CD4-positive, alpha-beta memory T cell (primary cell): ENCODE data around the gene KLHL3. TPM values are rescaled to one million over a fixed set of nuclear protein-coding genes. Genes with fewer than 3 reads are reported as not detected.
A peak's percentile ranks its signal among the peaks of the same experiment; 100 is the strongest.

Experiments
- CTCF ChIA-PET: fragments of 350-600 bp; sonication (Branson Sonifier 250); formaldehyde crosslinking; loops from one replicate; lab custom pipeline; 2021; ENCODE audit warnings: inconsistent platforms; ENCODE audit not compliant: partially characterized antibody; lab: Charles Lee
- POLR2A ChIA-PET: fragments of 350-600 bp; sonication (Branson Sonifier 250); formaldehyde crosslinking; loops from one replicate; lab custom pipeline; 2021; ENCODE audit not compliant: partially characterized antibody; lab: Charles Lee
- DNase-seq, 5 donors: peaks; one replicate each; pipeline versions ENCODE4 v3.0.0 to v3.0.0-alpha.2; 2020 to 2022; ENCODE audit warnings: mixed read lengths in 1 of 5
- H3K27ac ChIP-seq: one replicate; pipeline ENCODE4 v1.7.0; 2013; ENCODE audit warnings: low read depth, low read length
- H3K27me3 ChIP-seq: 2 replicates; pipeline ENCODE4 v1.7.0; 2013; ENCODE audit warnings: mild to moderate bottlenecking, low read length, moderate library complexity; ENCODE audit not compliant: insufficient read depth
- H3K36me3 ChIP-seq: 2 replicates; pipeline ENCODE4 v1.7.0; 2013; ENCODE audit warnings: mild to moderate bottlenecking, low read length, moderate library complexity; ENCODE audit not compliant: insufficient read depth
- H3K4me1 ChIP-seq: 2 replicates; pipeline ENCODE4 v1.7.0; 2013; ENCODE audit warnings: mild to moderate bottlenecking, low read length, moderate library complexity; ENCODE audit not compliant: insufficient read depth
- H3K4me3 ChIP-seq, 2 donors: one replicate each; pipeline ENCODE4 v1.7.0; 2013; ENCODE audit warnings: low read length in 2 of 2, mild to moderate bottlenecking in 1 of 2
- H3K9me3 ChIP-seq, 2 donors: one replicate each; pipeline ENCODE4 v1.7.0; 2013; ENCODE audit warnings: low read length in 2 of 2, control low read depth in 1 of 2; ENCODE audit not compliant: control insufficient read depth in 1 of 2
- H3K27ac Mint-ChIP-seq, 7 donors: one replicate each; pipeline ENCODE4 v1.8.0; 2020 to 2021; ENCODE audit warnings: mixed read lengths in 7 of 7, mild to moderate bottlenecking in 6 of 7, inconsistent platforms in 3 of 7, moderate library complexity in 3 of 7
- H3K27me3 Mint-ChIP-seq, 2 donors: one replicate each; pipeline ENCODE4 v1.8.0; 2020 to 2021; ENCODE audit warnings: mixed read lengths in 2 of 2
- H3K36me3 Mint-ChIP-seq, 2 donors: one replicate each; pipeline ENCODE4 v1.8.0; 2020 to 2021; ENCODE audit warnings: mixed read lengths in 2 of 2, inconsistent platforms in 1 of 2, mild to moderate bottlenecking in 1 of 2
- H3K4me1 Mint-ChIP-seq, 4 donors: one replicate each; pipeline ENCODE4 v1.8.0; 2020 to 2021; ENCODE audit warnings: mixed read lengths in 4 of 4, mild to moderate bottlenecking in 1 of 4
- H3K4me3 Mint-ChIP-seq, 8 donors: one replicate each; pipeline ENCODE4 v1.8.0; 2020 to 2021; ENCODE audit warnings: mixed read lengths in 8 of 8, mild to moderate bottlenecking in 7 of 8, moderate library complexity in 6 of 8, inconsistent platforms in 3 of 8
- H3K9me3 Mint-ChIP-seq, 8 donors: one replicate each; pipeline ENCODE4 v1.8.0; 2020 to 2021; ENCODE audit warnings: mixed read lengths in 8 of 8, mild to moderate bottlenecking in 5 of 8, inconsistent platforms in 3 of 8, moderate library complexity in 1 of 8
- intact Hi-C: fragments of 100-400 bp; cut with micrococcal nuclease; formaldehyde crosslinking; loops from one replicate; pipeline ENCODE4 v1.15.1; 2023
- polyA plus RNA-seq, 2 donors: library from polyadenylated mRNA; unstranded; fragments of 300-500 nt; fragmentation: Illumina TruSeq; gene quantifications; one replicate each; pipeline ENCODE4 v1.2.3, GENCODE V29; 2021
- total RNA-seq, 2 experiments: library from RNA; stranded (reverse); gene quantifications; one replicate each; pipeline ENCODE4 v1.2.3, GENCODE V29; 2021

The KLHL3 gene
- total and polyA plus RNA-seq, 4 experiments from 2014 or later: 2.2 to 25.9 (median 12.5) TPM

GRCh38 chr5:137730336-137730735, 5.6 kb downstream of the KLHL3 start:
- no peak overlapping the region for H3K27ac Mint-ChIP-seq
- no peak for DNase-seq
- Histone ChIP-seq H3K27ac (no peak overlapping the region), H3K9me3 (no peaks in the 10 kb centered on the region), H3K27me3 (no peaks in the 10 kb centered on the region), H3K36me3 (no peaks in the 10 kb centered on the region), H3K4me3 (no peak overlapping the region), H3K4me1 (peaks cover 35% of the 10 kb centered on the region)
- no peaks in the 10 kb centered on the region for H3K27me3 Mint-ChIP-seq
- intact Hi-C loops: no loop called here
- peaks cover 0 to 23% (median 19%) of the 10 kb centered on the region in 4 donors for H3K4me1 Mint-ChIP-seq
- H3K36me3 Mint-ChIP-seq: peaks cover 0 to 7% of the 10 kb centered on the region in 2 donors
- H3K9me3 Mint-ChIP-seq: no peaks in the 10 kb centered on the region
- POLR2A ChIA-PET: interaction anchor here (0.8 to 1.0 kb wide), 2 partner anchors 23 to 24 kb away, joined by 3 to 4 read pairs; no protein-coding TSS in a partner anchor
- H3K4me3 Mint-ChIP-seq: peak overlapping the region in 1 of 8 donors; percentile 14
- CTCF ChIA-PET: interaction anchor here (0.7 to 2.4 kb wide), 3 partner anchors 10 to 70 kb away, joined by 3 to 12 read pairs (median 3); no protein-coding TSS in a partner anchor

- H3K27ac ChIP-seq: no peak overlapping the region
- H3K36me3 ChIP-seq: no peaks in the 10 kb centered on the region
- Mint-ChIP-seq H3K36me3 (peaks cover 0 to 7% of the 10 kb centered on the region in 2 donors), H3K4me3 (no peak overlapping the region), H3K9me3 (no peaks in the 10 kb centered on the region), H3K27me3 (no peaks in the 10 kb centered on the region), H3K4me1 (peaks cover 0 to 20% (median 12%) of the 10 kb centered on the region in 4 donors), H3K27ac (no peak overlapping the region)
- peaks cover 13% of the 10 kb centered on the region for H3K4me1 ChIP-seq
- no peak overlapping the region for H3K4me3 ChIP-seq
- intact Hi-C loops: no loop called here
- H3K27me3 ChIP-seq: no peaks in the 10 kb centered on the region
- no peaks in the 10 kb centered on the region for H3K9me3 ChIP-seq
- no peak for DNase-seq
- CTCF ChIA-PET: interaction anchor here (1.2 to 5.4 kb wide), 5 partner anchors 9 to 99 kb away, joined by 3 to 43 read pairs (median 7); no protein-coding TSS in a partner anchor
- POLR2A ChIA-PET: interaction anchor here (1.1 kb wide), 1 partner anchor 32 kb away, joined by 3 read pairs; no protein-coding TSS in a partner anchor
These were observed 7.8 kb downstream of the KLHL3 start for GRCh38 chr5:137728048-137728447.

- H3K9me3 ChIP-seq: no peaks in the 10 kb centered on the region
- ChIA-PET POLR2A (interaction anchor here (1.1 kb wide), 1 partner anchor 32 kb away, joined by 3 read pairs; no protein-coding TSS in a partner anchor), CTCF (interaction anchor here (1.3 to 5.4 kb wide), 4 partner anchors 9 to 98 kb away, joined by 3 to 43 read pairs (median 17); no protein-coding TSS in a partner anchor)
- H3K27me3 ChIP-seq: no peaks in the 10 kb centered on the region
- no peak overlapping the region for H3K4me3 ChIP-seq
- no peaks in the 10 kb centered on the region for H3K9me3 Mint-ChIP-seq
- peaks cover 0 to 7% of the 10 kb centered on the region in 2 donors for H3K36me3 Mint-ChIP-seq
- H3K4me1 Mint-ChIP-seq: peaks cover 0 to 20% (median 9%) of the 10 kb centered on the region in 4 donors
- no peaks in the 10 kb centered on the region for H3K36me3 ChIP-seq
- peaks cover 8% of the 10 kb centered on the region for H3K4me1 ChIP-seq
- H3K27me3 Mint-ChIP-seq: no peaks in the 10 kb centered on the region
- H3K4me3 Mint-ChIP-seq: no peak overlapping the region
- intact Hi-C loops: no loop called here
- no peak overlapping the region for H3K27ac Mint-ChIP-seq
- DNase-seq: no peak
- no peak overlapping the region for H3K27ac ChIP-seq
These were observed 8.3 kb downstream of the KLHL3 start for GRCh38 chr5:137727623-137728022.

DNA sequence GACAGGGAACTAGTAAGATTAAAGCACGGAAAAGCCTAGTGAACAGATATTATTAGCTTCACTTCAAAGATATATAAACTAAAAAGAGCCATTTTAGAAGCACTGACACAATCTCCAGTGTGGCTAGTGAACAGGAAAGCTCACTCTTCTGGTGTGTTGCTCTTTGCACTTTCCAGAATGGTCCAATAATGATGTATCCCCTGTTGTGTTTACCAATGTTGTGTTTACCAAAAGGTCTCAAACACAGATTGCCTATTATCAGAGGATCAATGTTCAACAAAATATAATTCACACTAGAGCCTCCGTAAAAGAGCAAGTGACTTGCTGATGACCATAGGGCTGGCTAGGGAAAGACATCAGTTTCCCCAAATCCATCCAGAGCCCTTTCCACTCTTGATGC, 11.6 kb downstream of the KLHL3 start:
- no peak overlapping the region for H3K4me3 ChIP-seq
- no peaks in the 10 kb centered on the region for H3K36me3 ChIP-seq
- POLR2A ChIA-PET: no interaction called here
- no peaks in the 10 kb centered on the region for H3K27me3 Mint-ChIP-seq
- no peaks in the 10 kb centered on the region for H3K4me1 ChIP-seq
- H3K27me3 ChIP-seq: no peaks in the 10 kb centered on the region
- DNase-seq: no peak
- CTCF ChIA-PET: interaction anchor here (1.1 to 5.4 kb wide), 2 partner anchors 18 to 64 kb away, joined by 3 to 43 read pairs; no protein-coding TSS in a partner anchor
- H3K27ac ChIP-seq: no peak overlapping the region
- intact Hi-C loops: no loop called here
- H3K27ac Mint-ChIP-seq: no peak overlapping the region
- H3K9me3 Mint-ChIP-seq: no peaks in the 10 kb centered on the region
- H3K4me1 Mint-ChIP-seq: peaks cover 0 to 3% (median 2%) of the 10 kb centered on the region in 4 donors
- H3K36me3 Mint-ChIP-seq: peaks cover 3 to 6% of the 10 kb centered on the region in 2 donors
- no peak overlapping the region for H3K4me3 Mint-ChIP-seq
- no peaks in the 10 kb centered on the region for H3K9me3 ChIP-seq

- Mint-ChIP-seq H3K9me3 (peaks cover 0 to 10% (median 6%) of the 10 kb centered on the region in 8 donors), H3K4me3 (no peak overlapping the region), H3K4me1 (peaks cover 0 to 10% (median 3%) of the 10 kb centered on the region in 4 donors), H3K36me3 (peaks cover 27 to 35% of the 10 kb centered on the region in 2 donors), H3K27ac (peak overlapping the region in 3 of 7 donors; percentile 46 to 79 (median 61)), H3K27me3 (no peaks in the 10 kb centered on the region)
- no peak overlapping the region for H3K4me3 ChIP-seq
- intact Hi-C loops: no loop called here
- H3K36me3 ChIP-seq: no peaks in the 10 kb centered on the region
- H3K9me3 ChIP-seq: no peaks in the 10 kb centered on the region
- CTCF ChIA-PET: interaction anchor here (1.0 to 4.7 kb wide), 5 partner anchors 18 to 58 kb away, joined by 3 to 20 read pairs (median 8); partner anchors contain the start of gene KLHL3
- DNase-seq: no peak
- H3K27ac ChIP-seq: no peak overlapping the region
- H3K27me3 ChIP-seq: no peaks in the 10 kb centered on the region
- no peaks in the 10 kb centered on the region for H3K4me1 ChIP-seq
- POLR2A ChIA-PET: no interaction called here
These were observed 17.3 kb downstream of the KLHL3 start for GRCh38 chr5:137718611-137719010.

DNA sequence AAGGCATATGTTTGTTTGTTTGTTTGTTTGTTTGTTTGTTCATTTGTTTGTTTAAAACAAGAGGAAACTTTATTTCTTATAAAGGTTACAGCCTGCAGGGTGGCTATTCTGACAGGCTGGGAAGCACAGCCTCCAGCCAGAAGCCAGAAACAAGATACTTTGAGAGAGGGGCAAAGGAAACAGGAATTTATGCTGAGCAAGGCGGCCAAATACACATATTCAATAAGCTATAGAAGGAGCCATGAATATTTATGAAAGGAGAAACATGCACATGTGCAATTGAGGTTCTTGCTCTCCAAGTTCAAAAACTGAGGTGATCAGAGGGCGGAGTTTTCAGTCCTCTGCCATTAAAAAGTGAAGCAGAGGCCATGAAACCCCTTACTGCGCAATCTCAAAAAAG, 19.6 kb downstream of the KLHL3 start:
- H3K27ac Mint-ChIP-seq: peak overlapping the region in 2 of 7 donors; percentile 46 to 65
- POLR2A ChIA-PET: no interaction called here
- Histone ChIP-seq H3K27ac (no peak overlapping the region), H3K9me3 (no peaks in the 10 kb centered on the region), H3K4me3 (no peak overlapping the region), H3K36me3 (no peaks in the 10 kb centered on the region), H3K27me3 (no peaks in the 10 kb centered on the region), H3K4me1 (no peaks in the 10 kb centered on the region)
- H3K27me3 Mint-ChIP-seq: no peaks in the 10 kb centered on the region
- CTCF ChIA-PET: interaction anchor here (1.3 to 2.6 kb wide), 3 partner anchors 25 to 56 kb away, joined by 10 to 13 read pairs (median 11); no protein-coding TSS in a partner anchor
- no peak overlapping the region for H3K4me3 Mint-ChIP-seq
- no peak for DNase-seq
- H3K4me1 Mint-ChIP-seq: peaks cover 0 to 10% (median 3%) of the 10 kb centered on the region in 4 donors
- H3K9me3 Mint-ChIP-seq: peaks cover 3 to 24% (median 9%) of the 10 kb centered on the region in 8 donors
- intact Hi-C loops: no loop called here
- H3K36me3 Mint-ChIP-seq: peaks cover 38 to 49% of the 10 kb centered on the region in 2 donors

- Histone ChIP-seq H3K4me1 (no peaks in the 10 kb centered on the region), H3K9me3 (no peaks in the 10 kb centered on the region), H3K4me3 (no peak overlapping the region), H3K36me3 (no peaks in the 10 kb centered on the region), H3K27ac (no peak overlapping the region), H3K27me3 (no peaks in the 10 kb centered on the region)
- Mint-ChIP-seq H3K4me1 (peaks cover 0 to 7% (median 2%) of the 10 kb centered on the region in 4 donors), H3K9me3 (peaks cover 3 to 24% (median 9%) of the 10 kb centered on the region in 8 donors), H3K27me3 (no peaks in the 10 kb centered on the region), H3K27ac (no peak overlapping the region), H3K4me3 (no peak overlapping the region), H3K36me3 (peaks cover 39 to 49% of the 10 kb centered on the region in 2 donors)
- DNase-seq: no peak
- intact Hi-C loops: no loop called here
- ChIA-PET CTCF (interaction anchor here (1.3 to 2.6 kb wide), 2 partner anchors 27 to 55 kb away, joined by 10 to 11 read pairs; no protein-coding TSS in a partner anchor), POLR2A (no interaction called here)
These were observed 20.4 kb downstream of the KLHL3 start for GRCh38 chr5:137715456-137715855.
